IMR-90 (cell line): ENCODE measurements around the gene LAMA5. TPM values are rescaled to one million over a fixed set of nuclear protein-coding genes. Genes with fewer than 3 reads are reported as not detected.

Source experiments
- ATAC-seq: fragments of 200-7000 bp; cut with Tn5 transposase; 2 replicates; pipeline ENCODE4 v1.9.1; 2020; ENCODE audit warnings: low read depth, mild to moderate bottlenecking, moderate library complexity
- BruUV-seq: library from RNA; stranded (reverse); fragments of 400-500 nt; replicated peaks from 2 replicates; lab custom pipeline; 2021; lab: Mats Ljungman, UMichigan
- CTCF ChIA-PET: fragments of 300-600 bp; formaldehyde crosslinking; extraction: SDS; loops from one replicate; lab custom pipeline; 2021; ENCODE audit warnings: antibody characterized with exemption; lab: Yijun Ruan, JAX
- POLR2A ChIA-PET: fragments of 300-600 bp; sonication (Branson Sonifier 250); formaldehyde crosslinking; loops from one replicate; lab custom pipeline; 2022; ENCODE audit warnings: antibody characterized with exemption; ENCODE audit not compliant: unreplicated experiment; lab: Charles Lee
- DNase-seq: peaks from one replicate; pipeline ENCODE4 v3.0.0; 2013
- H2AFZ ChIP-seq: replicated peaks from 2 replicates; pipeline ENCODE3; 2013; ENCODE audit warnings: low read length, mild to moderate bottlenecking; ENCODE audit not compliant: poor library complexity
- H2AK5ac ChIP-seq: 2 replicates; pipeline ENCODE4 v1.6.1; 2013; ENCODE audit warnings: low read depth, low read length, inconsistent platforms
- H2AK9ac ChIP-seq: replicated peaks from 2 replicates; pipeline ENCODE3; 2013; ENCODE audit warnings: mild to moderate bottlenecking, low read depth, low read length, moderate library complexity; ENCODE audit not compliant: poor library complexity
- H2BK120ac ChIP-seq: 2 replicates; pipeline ENCODE4 v1.6.1; 2013; ENCODE audit warnings: low read depth, low read length, inconsistent platforms
- H2BK15ac ChIP-seq: 3 replicates; pipeline ENCODE4 v1.6.1; 2013; ENCODE audit warnings: low read depth, low read length, inconsistent platforms
- H2BK20ac ChIP-seq: 2 replicates; pipeline ENCODE4 v1.6.1; 2013; ENCODE audit warnings: low read depth, mild to moderate bottlenecking, inconsistent platforms, low read length, moderate library complexity
- H2BK5ac ChIP-seq: 2 replicates; pipeline ENCODE4 v1.6.1; 2013; ENCODE audit warnings: mild to moderate bottlenecking, low read depth, low read length, inconsistent platforms; ENCODE audit not compliant: poor library complexity, severe bottlenecking
- H3K14ac ChIP-seq: replicated peaks from 2 replicates; pipeline ENCODE4 v1.6.1; 2013; ENCODE audit warnings: low read depth, low read length, inconsistent platforms
- H3K18ac ChIP-seq: 2 replicates; pipeline ENCODE4 v1.6.1; 2013; ENCODE audit warnings: low read depth, low read length, control low read depth
- H3K23ac ChIP-seq: 2 replicates; pipeline ENCODE4 v1.6.1; 2013; ENCODE audit warnings: low read depth, low read length, inconsistent platforms
- H3K27ac ChIP-seq: 2 replicates; pipeline ENCODE4 v1.5.1; 2013; ENCODE audit warnings: mild to moderate bottlenecking, control low read depth, low read length; ENCODE audit not compliant: insufficient read depth
- H3K27me3 ChIP-seq: 2 replicates; pipeline ENCODE4 v1.6.1; 2013; ENCODE audit warnings: low read length; ENCODE audit not compliant: control insufficient read depth, insufficient read depth
- H3K36me3 ChIP-seq: 2 replicates; pipeline ENCODE4 v1.6.1; 2013; ENCODE audit warnings: low read length, mixed read lengths; ENCODE audit not compliant: control insufficient read depth, insufficient read depth
- H3K4ac ChIP-seq: 2 replicates; pipeline ENCODE4 v1.6.1; 2013; ENCODE audit warnings: low read depth, low read length, inconsistent platforms
- H3K4me1 ChIP-seq: 2 replicates; pipeline ENCODE4 v1.6.1; 2013; ENCODE audit warnings: low read length, mixed read lengths; ENCODE audit not compliant: control insufficient read depth, insufficient read depth
- H3K4me2 ChIP-seq: 2 replicates; pipeline ENCODE4 v1.6.1; 2013; ENCODE audit warnings: low read depth, mild to moderate bottlenecking, control low read depth, low read length, moderate library complexity
- H3K4me3 ChIP-seq: 2 replicates; pipeline ENCODE4 v1.5.1; 2013; ENCODE audit warnings: low read depth, mild to moderate bottlenecking, control low read depth, low read length, moderate library complexity; ENCODE audit not compliant: insufficient read depth
- H3K56ac ChIP-seq: 2 replicates; pipeline ENCODE4 v1.6.1; 2013; ENCODE audit warnings: low read length, inconsistent platforms; ENCODE audit not compliant: insufficient read depth; ENCODE audit errors: extremely low read depth
- H3K79me1 ChIP-seq, 2 experiments: 2 replicates each; pipeline ENCODE4 v1.6.1; 2013; ENCODE audit warnings: low read length in 2 of 2, inconsistent platforms in 1 of 2, low read depth in 1 of 2
- H3K9ac ChIP-seq: 2 replicates; pipeline ENCODE4 v1.6.1; 2013; ENCODE audit warnings: low read depth, low read length, control low read depth
- H3K9me1 ChIP-seq: 2 replicates; pipeline ENCODE4 v1.6.1; 2013; ENCODE audit warnings: low read length, inconsistent platforms; ENCODE audit not compliant: insufficient read depth
- H3K9me3 ChIP-seq: 2 replicates; pipeline ENCODE4 v1.6.1; 2013; ENCODE audit warnings: low read length; ENCODE audit not compliant: control insufficient read depth, insufficient read depth
- H4K20me1 ChIP-seq: 2 replicates; pipeline ENCODE4 v1.6.1; 2013; ENCODE audit warnings: low read length, inconsistent platforms; ENCODE audit not compliant: insufficient read depth
- H4K5ac ChIP-seq: 2 replicates; pipeline ENCODE4 v1.6.1; 2013; ENCODE audit warnings: mild to moderate bottlenecking, low read depth, low read length, control low read depth
- H4K8ac ChIP-seq, 2 experiments: 2 replicates each; pipeline ENCODE4 v1.6.1; 2013; ENCODE audit warnings: low read depth in 2 of 2, low read length in 2 of 2, control low read depth in 1 of 2, inconsistent platforms in 1 of 2
- H4K91ac ChIP-seq: 2 replicates; pipeline ENCODE4 v1.6.1; 2013; ENCODE audit warnings: low read depth, low read length, inconsistent platforms; ENCODE audit not compliant: insufficient read depth
- BHLHE40 ChIP-seq: fragments of 150-350 bp; IDR thresholded peaks from 2 replicates; pipeline ENCODE4 v1.6.1; 2016; ENCODE audit warnings: mild to moderate bottlenecking, low read depth, low read length
- CEBPB ChIP-seq: IDR thresholded peaks from 2 replicates; pipeline ENCODE4 v1.6.1; 2012; ENCODE audit warnings: low read depth, low read length, improper control_type of control experiment
- CHD1 ChIP-seq: IDR thresholded peaks from 2 replicates; pipeline ENCODE4 v1.6.1; 2012; ENCODE audit warnings: low read depth, low read length, improper control_type of control experiment
- FOS ChIP-seq: fragments of 150-350 bp; IDR thresholded peaks from 2 replicates; pipeline ENCODE4 v1.6.1; 2016; ENCODE audit warnings: low read depth, low read length
- MAFK ChIP-seq: IDR thresholded peaks from 2 replicates; pipeline ENCODE4 v1.6.1; 2012; ENCODE audit warnings: low read depth, low read length, improper control_type of control experiment
- MAZ ChIP-seq: IDR thresholded peaks from 2 replicates; pipeline ENCODE4 v1.6.1; 2012; ENCODE audit warnings: low read depth, mild to moderate bottlenecking, low read length, improper control_type of control experiment, moderate library complexity, borderline replicate concordance
- MXI1 ChIP-seq: IDR thresholded peaks from 2 replicates; pipeline ENCODE4 v1.6.1; 2012; ENCODE audit warnings: low read depth, mild to moderate bottlenecking, low read length, moderate library complexity, borderline replicate concordance
- NFE2L2 ChIP-seq: fragments of 150-350 bp; IDR thresholded peaks from 2 replicates; pipeline ENCODE4 v1.6.1; 2016; ENCODE audit warnings: low read depth, mild to moderate bottlenecking, low read length
- POLR2A ChIP-seq: IDR thresholded peaks from 2 replicates; pipeline ENCODE4 v1.6.1; 2012; ENCODE audit warnings: mild to moderate bottlenecking, low read depth, low read length
- RAD21 ChIP-seq: IDR thresholded peaks from 2 replicates; pipeline ENCODE4 v1.6.1; 2012; ENCODE audit warnings: low read length, improper control_type of control experiment
- RCOR1 ChIP-seq: IDR thresholded peaks from 2 replicates; pipeline ENCODE4 v1.6.1; 2012; ENCODE audit warnings: mild to moderate bottlenecking, low read length, improper control_type of control experiment; ENCODE audit not compliant: insufficient replicate concordance
- RFX5 ChIP-seq: IDR thresholded peaks from 2 replicates; pipeline ENCODE4 v1.8.0; 2012; ENCODE audit warnings: low read depth, mild to moderate bottlenecking, low read length, moderate library complexity
- SMC3 ChIP-seq: fragments of 150-350 bp; IDR thresholded peaks from 2 replicates; pipeline ENCODE4 v1.6.1; 2016; ENCODE audit warnings: low read depth, mild to moderate bottlenecking, antibody characterized with exemption, low read length, moderate library complexity
- USF2 ChIP-seq: fragments of 150-350 bp; IDR thresholded peaks from 2 replicates; pipeline ENCODE4 v1.6.1; 2017; ENCODE audit warnings: mild to moderate bottlenecking, antibody characterized with exemption, low read length, low read depth
- WGBS, 2 experiments: methylation state at CpG; one replicate each; pipeline versions ENCODE4 v1.1.5 to v1.1.7; 2013; ENCODE audit warnings: missing lambda C conversion rate in 2 of 2; ENCODE audit not compliant: insufficient read length in 1 of 2; ENCODE audit errors: extremely low coverage in 2 of 2; 5-methylcytosine and 5-hydroxymethylcytosine counted together
- dilution Hi-C: fragments of 300-500 bp; cut with HindIII; formaldehyde crosslinking; loops from one replicate; pipeline ENCODE4 v1.14.3; 2018; ENCODE audit warnings: low sequenced_read_pairs; ENCODE audit not compliant: unreplicated experiment
- in situ Hi-C: fragments of 300-500 bp; cut with MboI; formaldehyde crosslinking; loops from 3 replicates; pipeline ENCODE4 v1.14.3; 2019; ENCODE audit warnings: low sequenced_read_pairs, inconsistent platforms, mixed read lengths
- intact Hi-C: fragments of 100-400 bp; cut with micrococcal nuclease; formaldehyde crosslinking; loops from 2 replicates; pipeline ENCODE4 v1.10.0; 2022
- polyA plus RNA-seq, 3 experiments: library from polyadenylated mRNA; depleted of rRNA; stranded (reverse); fragments of >200 nt; gene quantifications; 2 replicates each; pipeline ENCODE4 v1.2.3, GENCODE V29; 2012; ENCODE audit warnings: low replicate concordance in 1 of 3
- total RNA-seq: library from RNA; depleted of rRNA; stranded (reverse); fragments of >200 nt; gene quantifications from 2 replicates; pipeline ENCODE4 v1.2.3, GENCODE V29; 2012
- TF ChIP-seq, protein P1 (sequence below): conservative IDR thresholded peaks from 2 replicates; pipeline ENCODE4 v1.5.1; 2012; ENCODE audit warnings: mild to moderate bottlenecking, low read depth, low read length, improper control_type of control experiment
- TF ChIP-seq, protein P2 (sequence below): fragments of 150-350 bp; IDR thresholded peaks from 2 replicates; pipeline ENCODE4 v1.6.1; 2016; ENCODE audit warnings: low read depth, mild to moderate bottlenecking, low read length, moderate library complexity, borderline replicate concordance

LAMA5 gene
- total and polyA plus RNA-seq, 2 of the 4 experiments (the other 2 are of a cell fraction) = 0.90 to 7.3 TPM

DNA sequence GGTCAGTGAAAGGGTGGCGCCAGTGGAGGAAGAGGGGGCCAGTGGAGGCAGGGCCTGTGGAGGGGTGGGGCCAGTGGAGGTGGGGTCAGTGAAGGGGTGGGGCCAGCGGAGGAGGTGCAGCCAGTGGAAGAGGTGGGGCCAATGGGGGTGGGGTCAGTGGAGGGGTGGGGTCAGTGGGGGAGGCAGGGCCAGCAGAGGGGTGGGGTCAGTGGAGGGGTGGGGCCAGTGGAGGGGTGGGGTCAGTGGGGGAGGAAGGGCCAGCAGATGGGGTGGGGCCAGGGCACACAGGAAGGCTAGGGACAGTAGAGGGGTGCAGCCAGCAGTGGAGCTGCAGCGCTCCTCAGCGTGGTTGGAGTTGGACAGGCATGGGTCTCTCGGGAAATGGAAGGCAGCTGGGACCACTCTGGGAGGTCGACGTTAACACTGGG is 45.6 kb downstream of the LAMA5 start:
- H3K4me2 ChIP-seq = no peak overlapping the region
- BruUV-seq = no TSS peak
- WGBS, 2 experiments = 100% methylated on average over 2 of the region's 7 CpGs; no CpG with 5 or more reads in 1 of the 2 experiments
- no peak overlapping the region for H2BK20ac ChIP-seq
- H3K27me3 ChIP-seq = no peaks in the 10 kb centered on the region
- no peaks in the 10 kb centered on the region for H3K9me3 ChIP-seq
- peaks cover 43% of the 10 kb centered on the region for H3K36me3 ChIP-seq
- no peak overlapping the region for H3K23ac ChIP-seq
- ATAC-seq = peak; percentile 32
- intact Hi-C loops (no loop called here), in situ Hi-C loops (no loop called here), dilution Hi-C loops (no loop called here)
- H3K79me1 ChIP-seq = no peaks in the 10 kb centered on the region
- H3K9ac ChIP-seq = no peak overlapping the region
- no peak overlapping the region for H2AFZ ChIP-seq
- no peak overlapping the region for H3K4ac ChIP-seq
- no peak overlapping the region for H4K5ac ChIP-seq
- no peaks in the 10 kb centered on the region for H3K9me1 ChIP-seq
- no peak overlapping the region for H3K27ac ChIP-seq
- H2BK5ac ChIP-seq = no peak overlapping the region
- no peak for DNase-seq
- TF ChIP-seq NFE2L2 (no peak), BHLHE40 (no peak), CEBPB (no peak), MAFK (no peak), FOS (no peak), MAZ (no peak), MXI1 (no peak), RCOR1 (no peak), POLR2A (no peak), CHD1 (no peak), RFX5 (no peak), RAD21 (no peak), USF2 (no peak), SMC3 (no peak)
- TF ChIP-seq, protein P1, sequence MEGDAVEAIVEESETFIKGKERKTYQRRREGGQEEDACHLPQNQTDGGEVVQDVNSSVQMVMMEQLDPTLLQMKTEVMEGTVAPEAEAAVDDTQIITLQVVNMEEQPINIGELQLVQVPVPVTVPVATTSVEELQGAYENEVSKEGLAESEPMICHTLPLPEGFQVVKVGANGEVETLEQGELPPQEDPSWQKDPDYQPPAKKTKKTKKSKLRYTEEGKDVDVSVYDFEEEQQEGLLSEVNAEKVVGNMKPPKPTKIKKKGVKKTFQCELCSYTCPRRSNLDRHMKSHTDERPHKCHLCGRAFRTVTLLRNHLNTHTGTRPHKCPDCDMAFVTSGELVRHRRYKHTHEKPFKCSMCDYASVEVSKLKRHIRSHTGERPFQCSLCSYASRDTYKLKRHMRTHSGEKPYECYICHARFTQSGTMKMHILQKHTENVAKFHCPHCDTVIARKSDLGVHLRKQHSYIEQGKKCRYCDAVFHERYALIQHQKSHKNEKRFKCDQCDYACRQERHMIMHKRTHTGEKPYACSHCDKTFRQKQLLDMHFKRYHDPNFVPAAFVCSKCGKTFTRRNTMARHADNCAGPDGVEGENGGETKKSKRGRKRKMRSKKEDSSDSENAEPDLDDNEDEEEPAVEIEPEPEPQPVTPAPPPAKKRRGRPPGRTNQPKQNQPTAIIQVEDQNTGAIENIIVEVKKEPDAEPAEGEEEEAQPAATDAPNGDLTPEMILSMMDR = no peak
- TF ChIP-seq, protein P2, sequence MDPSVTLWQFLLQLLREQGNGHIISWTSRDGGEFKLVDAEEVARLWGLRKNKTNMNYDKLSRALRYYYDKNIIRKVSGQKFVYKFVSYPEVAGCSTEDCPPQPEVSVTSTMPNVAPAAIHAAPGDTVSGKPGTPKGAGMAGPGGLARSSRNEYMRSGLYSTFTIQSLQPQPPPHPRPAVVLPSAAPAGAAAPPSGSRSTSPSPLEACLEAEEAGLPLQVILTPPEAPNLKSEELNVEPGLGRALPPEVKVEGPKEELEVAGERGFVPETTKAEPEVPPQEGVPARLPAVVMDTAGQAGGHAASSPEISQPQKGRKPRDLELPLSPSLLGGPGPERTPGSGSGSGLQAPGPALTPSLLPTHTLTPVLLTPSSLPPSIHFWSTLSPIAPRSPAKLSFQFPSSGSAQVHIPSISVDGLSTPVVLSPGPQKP = no peak
- no peak overlapping the region for H2BK120ac ChIP-seq
- POLR2A ChIA-PET = no interaction called here
- no peak overlapping the region for H2AK5ac ChIP-seq
- CTCF ChIA-PET = no interaction called here
- no peaks in the 10 kb centered on the region for H4K20me1 ChIP-seq
- H3K4me3 ChIP-seq = no peak overlapping the region
- H2AK9ac ChIP-seq = no peak overlapping the region
- no peak overlapping the region for H2BK15ac ChIP-seq
- H3K14ac ChIP-seq = no peak overlapping the region
- no peak overlapping the region for H3K18ac ChIP-seq
- no peaks in the 10 kb centered on the region for H3K4me1 ChIP-seq
- H4K91ac ChIP-seq = no peak overlapping the region
- H3K56ac ChIP-seq = no peak overlapping the region
- no peak overlapping the region for H4K8ac ChIP-seq
